Uterus (tissue), 2 donors: ENCODE results near the gene GLRA1.

Source experiments
- POLR2A ChIP-seq, 2 donors: fragments of 450-650 bp; IDR thresholded peaks; one replicate each; pipeline ENCODE4 v1.6.1; 2016; ENCODE audit warnings: antibody characterized with exemption in 2 of 2, mild to moderate bottlenecking in 1 of 2, moderate library complexity in 1 of 2
- TF ChIP-seq, protein P1 (sequence below), 4 experiments: fragments of 200-600 bp in 2 of 4; fragments of 450-650 bp in 2 of 4; sonication (generic) in 2 of 4; IDR thresholded peaks; one replicate each; pipeline ENCODE4 v1.5.1; 2016 to 2019; ENCODE audit warnings: antibody characterized with exemption in 4 of 4, mild to moderate bottlenecking in 2 of 4, moderate library complexity in 1 of 4

GRCh38 chr5:151822141-151822540 lies 102.5 kb downstream of the GLRA1 start:
- TF ChIP-seq, protein P1, sequence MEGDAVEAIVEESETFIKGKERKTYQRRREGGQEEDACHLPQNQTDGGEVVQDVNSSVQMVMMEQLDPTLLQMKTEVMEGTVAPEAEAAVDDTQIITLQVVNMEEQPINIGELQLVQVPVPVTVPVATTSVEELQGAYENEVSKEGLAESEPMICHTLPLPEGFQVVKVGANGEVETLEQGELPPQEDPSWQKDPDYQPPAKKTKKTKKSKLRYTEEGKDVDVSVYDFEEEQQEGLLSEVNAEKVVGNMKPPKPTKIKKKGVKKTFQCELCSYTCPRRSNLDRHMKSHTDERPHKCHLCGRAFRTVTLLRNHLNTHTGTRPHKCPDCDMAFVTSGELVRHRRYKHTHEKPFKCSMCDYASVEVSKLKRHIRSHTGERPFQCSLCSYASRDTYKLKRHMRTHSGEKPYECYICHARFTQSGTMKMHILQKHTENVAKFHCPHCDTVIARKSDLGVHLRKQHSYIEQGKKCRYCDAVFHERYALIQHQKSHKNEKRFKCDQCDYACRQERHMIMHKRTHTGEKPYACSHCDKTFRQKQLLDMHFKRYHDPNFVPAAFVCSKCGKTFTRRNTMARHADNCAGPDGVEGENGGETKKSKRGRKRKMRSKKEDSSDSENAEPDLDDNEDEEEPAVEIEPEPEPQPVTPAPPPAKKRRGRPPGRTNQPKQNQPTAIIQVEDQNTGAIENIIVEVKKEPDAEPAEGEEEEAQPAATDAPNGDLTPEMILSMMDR (IDR thresholded peaks at IDR 0.05), result no peak
- TF ChIP-seq POLR2A (IDR thresholded peaks at IDR 0.05), result no peak
